Left renal cortex interstitium (tissue), 4 donors: ENCODE data around the gene RTEL1. TPM values are rescaled to one million over a fixed set of nuclear protein-coding genes. Genes with fewer than 3 reads are reported as not detected.
"Not testable (repeated sequence)": the region's sequence is repeated elsewhere in the genome, so short reads cannot be mapped to it uniquely, and the experiment has no call there.

Source experiments
- DNase-seq, 4 donors: peaks; one replicate each; pipeline ENCODE4 v3.0.0-alpha.2; 2013; ENCODE audit warnings: low read depth in 4 of 4, low spot score in 2 of 4, missing footprints in 1 of 4
- polyA plus RNA-seq, 4 donors: library from polyadenylated mRNA; unstranded; fragments of 120-200 nt; gene quantifications; one replicate each; pipeline ENCODE4 v1.2.1, GENCODE V29; 2013; ENCODE audit not compliant: insufficient read length in 4 of 4

RTEL1 gene, protein sequence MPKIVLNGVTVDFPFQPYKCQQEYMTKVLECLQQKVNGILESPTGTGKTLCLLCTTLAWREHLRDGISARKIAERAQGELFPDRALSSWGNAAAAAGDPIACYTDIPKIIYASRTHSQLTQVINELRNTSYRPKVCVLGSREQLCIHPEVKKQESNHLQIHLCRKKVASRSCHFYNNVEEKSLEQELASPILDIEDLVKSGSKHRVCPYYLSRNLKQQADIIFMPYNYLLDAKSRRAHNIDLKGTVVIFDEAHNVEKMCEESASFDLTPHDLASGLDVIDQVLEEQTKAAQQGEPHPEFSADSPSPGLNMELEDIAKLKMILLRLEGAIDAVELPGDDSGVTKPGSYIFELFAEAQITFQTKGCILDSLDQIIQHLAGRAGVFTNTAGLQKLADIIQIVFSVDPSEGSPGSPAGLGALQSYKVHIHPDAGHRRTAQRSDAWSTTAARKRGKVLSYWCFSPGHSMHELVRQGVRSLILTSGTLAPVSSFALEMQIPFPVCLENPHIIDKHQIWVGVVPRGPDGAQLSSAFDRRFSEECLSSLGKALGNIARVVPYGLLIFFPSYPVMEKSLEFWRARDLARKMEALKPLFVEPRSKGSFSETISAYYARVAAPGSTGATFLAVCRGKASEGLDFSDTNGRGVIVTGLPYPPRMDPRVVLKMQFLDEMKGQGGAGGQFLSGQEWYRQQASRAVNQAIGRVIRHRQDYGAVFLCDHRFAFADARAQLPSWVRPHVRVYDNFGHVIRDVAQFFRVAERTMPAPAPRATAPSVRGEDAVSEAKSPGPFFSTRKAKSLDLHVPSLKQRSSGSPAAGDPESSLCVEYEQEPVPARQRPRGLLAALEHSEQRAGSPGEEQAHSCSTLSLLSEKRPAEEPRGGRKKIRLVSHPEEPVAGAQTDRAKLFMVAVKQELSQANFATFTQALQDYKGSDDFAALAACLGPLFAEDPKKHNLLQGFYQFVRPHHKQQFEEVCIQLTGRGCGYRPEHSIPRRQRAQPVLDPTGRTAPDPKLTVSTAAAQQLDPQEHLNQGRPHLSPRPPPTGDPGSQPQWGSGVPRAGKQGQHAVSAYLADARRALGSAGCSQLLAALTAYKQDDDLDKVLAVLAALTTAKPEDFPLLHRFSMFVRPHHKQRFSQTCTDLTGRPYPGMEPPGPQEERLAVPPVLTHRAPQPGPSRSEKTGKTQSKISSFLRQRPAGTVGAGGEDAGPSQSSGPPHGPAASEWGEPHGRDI (N-terminal part only)
- 10 to 100 TPM; 14.0 to 26.9 (median 19.3) TPM for polyA plus RNA-seq

DNA sequence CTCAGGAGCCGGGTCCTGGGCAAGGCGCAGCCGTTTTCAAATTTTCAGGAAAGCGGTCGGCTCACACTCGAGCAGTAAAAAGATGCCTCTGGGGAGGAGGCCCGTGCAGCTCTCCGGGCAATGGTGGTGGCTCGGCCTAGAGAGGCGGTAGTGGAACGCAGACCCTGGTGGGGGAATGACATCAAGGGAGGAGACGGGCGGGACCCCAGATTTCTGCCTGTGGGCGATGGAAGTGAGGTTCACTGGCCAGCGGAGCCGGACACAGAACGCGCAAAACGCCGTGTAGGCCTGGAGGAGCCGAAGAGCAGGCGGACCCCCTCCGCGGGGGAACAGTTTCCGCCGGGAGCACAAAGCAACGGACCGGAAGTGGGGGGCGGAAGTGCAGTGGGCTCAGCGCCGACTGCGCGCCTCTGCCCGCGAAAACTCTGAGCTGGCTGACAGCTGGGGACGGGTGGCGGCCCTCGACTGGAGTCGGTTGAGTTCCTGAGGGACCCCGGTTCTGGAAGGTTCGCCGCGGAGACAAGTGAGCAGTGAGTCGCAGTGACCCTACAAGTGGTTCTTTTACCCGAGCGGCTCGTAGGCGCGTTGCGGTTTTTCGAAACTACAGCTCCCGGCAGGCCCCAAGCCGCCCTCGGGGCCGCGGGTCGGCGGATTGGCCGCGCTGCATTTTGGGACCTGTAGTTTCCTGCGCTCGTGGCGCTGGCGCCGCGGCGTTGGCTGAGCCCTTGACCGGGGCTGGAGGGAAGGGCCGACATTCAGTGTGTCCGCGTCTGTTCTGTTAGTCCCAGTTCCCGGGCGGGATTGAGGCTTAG lies at the start of gene RTEL1:
Gene RTEL1 (plus strand): TSS at position 376 of the 812 bp plus-strand sequence. CDS start 1,091 bp downstream, outside the sequence.
- DNase-seq, result peak; percentile 85 to 89 (median 88)

DNA sequence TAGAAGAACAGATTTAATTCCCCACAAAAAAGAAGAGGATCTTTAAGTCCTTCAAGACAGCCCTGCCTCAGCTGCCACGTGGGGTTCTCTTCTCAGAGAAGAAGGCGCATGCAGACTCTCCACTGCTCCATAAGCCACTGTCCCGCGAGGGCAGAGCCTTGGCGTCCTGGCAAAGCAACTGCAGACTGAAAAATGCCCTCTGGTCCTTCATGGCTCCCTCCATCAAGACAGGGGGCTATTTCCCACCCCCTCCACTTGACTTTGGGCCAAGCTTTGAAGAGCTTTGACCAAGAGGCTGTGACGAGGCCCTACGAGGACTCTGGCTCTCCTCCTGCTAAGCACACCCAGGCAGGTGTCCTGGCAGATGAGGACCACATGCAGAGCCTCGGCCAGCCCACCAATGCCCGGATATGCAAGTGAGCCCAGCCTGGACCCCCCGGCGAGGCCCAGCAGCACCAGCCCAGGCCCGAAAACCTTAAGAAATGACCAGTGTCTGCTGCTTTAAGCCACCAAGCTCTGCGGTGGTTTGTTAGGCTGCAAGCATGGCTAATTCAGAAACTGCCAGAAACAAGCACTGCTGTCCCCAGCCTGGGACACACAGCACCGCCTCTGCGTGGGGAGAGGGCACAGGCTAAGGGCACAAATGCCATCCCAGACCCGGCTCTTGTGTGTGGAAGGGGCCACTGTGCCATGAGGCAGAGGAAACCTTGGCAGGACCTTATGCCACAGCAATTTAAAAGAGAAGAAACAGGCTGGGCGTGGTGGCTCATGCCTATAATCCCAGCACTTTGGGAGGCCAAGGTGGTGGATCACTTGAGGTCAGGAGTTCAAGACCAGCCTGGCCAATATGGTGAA lies 47.3 kb upstream of the RTEL1 start:
- no peak for DNase-seq

DNA sequence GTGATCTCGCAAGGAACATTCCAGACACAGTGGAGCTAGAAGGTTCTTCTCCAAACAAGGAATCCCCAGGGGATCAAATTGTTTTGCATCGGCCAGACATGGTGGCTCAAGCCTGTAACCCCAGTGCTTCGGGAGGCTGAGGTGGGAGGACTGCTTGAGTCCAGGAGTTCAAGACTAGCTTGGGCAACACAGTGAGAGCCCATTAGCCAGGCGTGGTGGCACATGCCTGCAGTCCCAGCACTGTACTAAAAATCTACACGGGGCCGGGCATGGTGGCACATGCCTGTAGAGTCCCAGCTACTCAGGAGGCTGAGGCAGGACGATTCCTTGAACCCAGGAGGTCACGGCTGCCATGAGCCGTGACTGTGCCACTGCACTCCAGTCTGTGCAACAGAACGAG lies 46.5 kb upstream of the RTEL1 start:
- DNase-seq, result no peak

DNA sequence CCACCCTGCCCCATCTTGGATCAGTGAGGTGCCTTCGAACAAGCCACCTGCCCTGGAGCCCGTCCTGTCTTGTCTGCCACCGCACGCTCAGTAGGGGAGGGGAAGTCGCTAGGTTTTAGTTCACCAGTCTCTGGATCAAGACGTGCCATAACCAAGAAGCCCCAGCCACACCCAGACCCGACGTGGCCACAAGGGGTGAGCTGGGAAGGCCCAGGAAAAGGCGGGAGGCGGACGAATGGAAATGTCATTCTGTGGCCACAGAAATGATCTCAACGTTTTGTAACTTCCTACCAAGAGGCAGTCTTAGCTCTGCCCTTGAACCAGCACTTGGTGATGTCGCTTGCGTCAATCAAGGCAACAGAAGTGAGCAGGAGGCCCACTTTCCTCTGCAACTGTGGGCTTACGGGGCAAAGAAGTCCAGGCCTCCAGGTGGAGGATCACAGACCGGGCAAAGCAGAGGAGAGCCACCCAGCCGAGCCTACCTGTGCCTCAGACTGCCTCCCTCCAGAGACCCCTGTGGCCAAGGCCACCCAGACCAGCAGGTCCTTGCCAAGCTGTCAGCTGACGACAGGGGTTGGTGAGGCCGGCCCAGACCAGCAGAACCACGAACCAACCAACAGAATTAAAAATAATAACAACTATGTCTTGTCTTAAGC lies 45.7 kb upstream of the RTEL1 start:
- no peak for DNase-seq

DNA sequence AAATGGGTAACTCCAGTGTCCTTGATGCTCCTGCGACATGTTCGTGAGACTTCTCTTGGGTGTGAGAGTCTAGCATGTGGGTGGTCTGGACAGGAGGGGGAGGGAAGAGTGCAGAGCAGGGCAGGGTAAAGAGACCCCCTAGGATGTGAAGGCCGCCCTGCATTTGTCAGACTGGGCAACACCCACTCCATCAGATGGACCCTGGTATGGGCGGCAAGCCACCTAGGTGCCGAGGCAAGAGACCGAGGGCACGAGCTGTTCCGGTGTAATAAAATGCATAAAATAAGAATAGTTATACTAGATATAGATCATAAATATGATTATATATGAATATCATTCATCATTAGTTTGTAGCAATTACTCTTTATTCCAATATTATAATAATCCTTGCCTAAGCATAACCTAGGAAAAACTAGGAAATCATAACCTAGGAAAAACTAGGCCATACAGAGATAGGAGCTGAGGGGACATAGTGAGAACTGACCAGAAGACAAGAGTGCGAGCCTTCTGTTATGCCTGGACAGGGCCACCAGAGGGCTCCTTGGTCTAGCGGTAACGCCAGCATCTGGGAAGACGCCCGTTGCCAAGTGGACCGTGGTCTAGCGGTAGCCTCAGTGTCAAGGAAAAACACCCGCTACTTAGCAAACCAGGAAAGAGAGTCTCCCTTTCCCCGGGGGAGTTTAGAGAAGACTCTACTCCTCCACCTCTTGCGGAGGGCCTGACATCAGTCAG lies 44.1 kb upstream of the RTEL1 start:
- DNase-seq, result not testable (repeated sequence)

DNA sequence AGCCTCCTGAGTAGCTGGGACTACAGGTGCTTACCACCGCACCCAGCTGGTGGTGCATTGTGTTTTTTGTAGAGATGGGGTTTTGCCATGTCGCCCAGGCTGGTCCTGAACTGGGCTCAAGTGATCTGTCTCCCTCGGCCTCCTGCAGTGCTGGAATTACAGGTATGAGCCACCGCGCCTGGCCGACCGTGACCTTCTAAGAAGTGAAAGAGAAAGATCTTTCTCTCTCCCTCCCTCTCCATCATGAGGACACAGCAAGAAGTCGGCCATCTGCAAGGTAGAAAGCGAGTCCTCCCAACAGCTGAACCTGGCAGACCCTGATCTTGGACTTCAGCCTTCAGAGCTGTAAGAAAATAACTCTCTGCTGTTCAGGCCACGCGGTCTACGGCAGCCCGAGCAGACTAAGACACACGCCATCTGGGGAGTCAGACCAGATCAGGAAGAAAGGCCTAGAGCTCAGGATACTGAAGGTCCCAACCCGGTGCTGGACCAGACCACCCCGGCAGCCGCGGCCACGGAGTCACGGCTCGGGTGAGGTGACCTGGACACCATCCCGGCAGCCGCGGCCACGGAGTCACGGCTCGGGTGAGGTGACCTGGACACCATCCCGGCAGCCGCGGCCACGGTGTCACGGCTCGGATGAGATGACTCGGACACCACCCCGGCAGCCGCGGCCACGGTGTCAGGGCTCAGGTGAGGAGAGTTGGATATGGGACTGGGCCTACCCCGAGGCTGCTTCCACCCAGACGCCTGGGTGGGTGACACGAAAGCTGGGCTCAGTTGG lies 40.8 kb upstream of the RTEL1 start:
- no peak for DNase-seq

DNA sequence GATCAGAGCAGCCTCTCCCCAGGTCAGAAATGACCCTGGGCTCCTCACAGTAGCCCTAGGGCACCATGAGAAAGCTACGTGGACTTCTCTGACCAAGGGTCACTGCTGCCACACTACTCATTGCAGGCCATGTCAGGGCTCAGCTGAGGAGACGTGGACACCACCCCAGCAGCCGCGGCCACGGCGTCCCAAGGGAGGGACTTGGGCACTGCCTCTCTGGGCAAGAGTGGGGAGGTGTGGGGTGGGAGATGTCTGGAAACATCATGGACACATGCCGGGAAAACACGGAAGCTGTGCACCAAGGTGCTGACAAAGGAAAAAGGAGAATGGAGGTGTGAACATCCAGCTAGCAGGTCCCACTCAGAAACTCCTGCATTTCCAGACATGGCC lies 40.2 kb upstream of the RTEL1 start:
- DNase-seq, result no peak

DNA sequence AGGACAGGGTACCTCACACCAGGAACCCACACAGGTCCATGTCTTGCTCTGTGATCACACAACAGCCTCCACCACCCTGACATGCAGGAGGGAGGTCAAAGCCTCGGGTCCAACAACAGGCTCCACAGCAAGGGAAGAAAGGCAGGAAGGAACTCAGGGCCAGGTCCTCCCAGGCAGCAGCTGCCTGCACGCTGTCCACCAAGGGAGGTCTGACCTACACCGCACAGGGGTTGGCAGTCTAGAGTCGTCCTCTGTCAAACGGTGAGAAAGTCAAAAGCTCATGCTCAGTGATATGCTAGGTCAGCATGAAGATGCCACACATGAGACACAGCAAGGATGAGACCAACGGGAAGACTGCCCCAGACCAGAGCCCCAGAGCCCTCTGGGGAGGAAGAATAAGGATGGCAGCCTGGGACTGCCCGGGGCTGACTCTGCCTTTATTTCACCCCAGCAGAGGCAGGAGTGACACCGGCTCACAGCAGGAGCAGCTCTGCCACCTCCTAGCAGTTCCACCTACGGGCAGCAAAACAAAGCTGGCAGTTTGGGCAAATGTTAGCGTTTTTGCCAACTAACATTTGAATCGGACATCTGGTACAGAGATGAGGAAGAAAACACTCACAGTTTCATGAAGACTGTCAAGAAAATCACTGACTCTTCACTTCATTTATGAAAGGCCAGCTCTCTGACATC lies 39.7 kb upstream of the RTEL1 start:
- DNase-seq, result no peak

DNA sequence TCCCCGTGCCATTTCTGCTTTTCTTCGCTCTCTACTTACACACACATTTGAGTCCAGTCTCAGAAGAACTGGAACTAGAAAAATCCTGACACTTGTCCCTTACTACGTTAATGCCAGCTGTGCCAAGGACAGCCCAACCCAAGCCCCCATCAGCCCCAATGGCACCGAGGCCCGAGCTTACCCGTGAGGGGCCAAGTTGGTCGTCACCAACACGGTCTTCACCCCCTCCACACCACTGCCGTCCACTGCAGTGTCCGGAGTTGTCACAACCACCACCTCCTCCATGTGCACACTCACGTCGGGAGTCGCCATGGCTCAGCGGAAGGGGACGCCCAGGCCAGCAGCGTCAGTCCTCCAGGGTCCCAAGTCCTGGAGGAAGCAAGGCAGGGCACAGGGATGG lies 39.0 kb upstream of the RTEL1 start:
- no peak for DNase-seq

DNA sequence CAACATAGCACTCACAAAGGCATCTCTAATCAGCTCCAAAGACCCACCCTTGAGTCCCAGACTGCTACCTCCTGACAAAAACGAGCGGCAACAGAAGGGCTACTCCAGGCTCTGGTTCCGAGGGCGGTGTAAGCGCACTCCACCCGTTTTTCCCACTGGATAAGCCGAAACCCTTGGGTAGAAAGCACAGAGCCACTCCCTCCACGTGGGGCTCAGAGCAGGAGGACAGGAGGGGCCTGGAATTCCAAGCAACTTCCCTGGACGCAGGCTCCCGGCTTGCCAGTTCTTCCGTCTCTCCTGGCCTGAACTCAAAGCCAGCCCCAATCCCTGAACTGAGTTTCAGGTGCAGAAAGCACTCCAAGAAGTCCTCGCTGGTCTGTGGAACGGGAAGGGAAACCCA lies 38.6 kb upstream of the RTEL1 start:
- no peak for DNase-seq

DNA sequence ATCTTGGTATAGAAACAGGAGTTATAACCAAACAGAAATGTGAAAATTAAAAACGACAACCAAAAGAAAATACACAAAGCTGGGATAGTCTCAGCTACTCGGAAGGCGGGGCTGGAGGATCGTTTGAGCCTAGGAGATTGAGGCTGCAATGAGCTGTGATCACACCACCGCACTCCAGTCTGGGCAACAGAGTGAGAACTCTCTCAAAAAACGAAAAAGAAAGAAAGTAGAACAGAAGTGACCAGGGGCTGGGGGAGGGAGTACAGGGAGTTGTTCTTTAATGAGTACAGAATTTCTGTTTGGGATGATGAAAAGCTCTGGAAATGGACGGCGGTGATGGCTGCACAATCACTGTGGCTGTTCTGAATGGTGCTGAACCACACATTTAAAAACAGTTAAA lies 37.1 kb upstream of the RTEL1 start:
- DNase-seq, result no peak

DNA sequence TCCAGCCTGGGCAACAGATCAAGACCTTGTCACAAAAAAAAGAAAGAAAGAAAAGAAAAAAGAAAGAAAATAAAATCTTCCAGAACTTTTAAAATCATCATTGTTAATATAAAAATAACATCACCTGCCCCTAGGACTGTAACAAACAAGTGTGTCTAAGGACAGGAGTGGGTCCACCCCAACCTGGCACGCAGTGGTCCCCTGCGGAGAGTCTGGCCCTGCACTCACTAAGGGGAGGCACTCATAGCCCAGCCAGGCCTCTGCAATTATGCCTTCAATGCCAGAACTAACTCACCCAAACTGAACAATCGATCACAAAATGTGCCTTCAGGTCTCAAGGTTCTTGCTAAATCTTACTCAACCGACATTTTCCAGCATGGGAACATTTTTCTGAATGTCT lies 36.0 kb upstream of the RTEL1 start:
- no peak for DNase-seq

DNA sequence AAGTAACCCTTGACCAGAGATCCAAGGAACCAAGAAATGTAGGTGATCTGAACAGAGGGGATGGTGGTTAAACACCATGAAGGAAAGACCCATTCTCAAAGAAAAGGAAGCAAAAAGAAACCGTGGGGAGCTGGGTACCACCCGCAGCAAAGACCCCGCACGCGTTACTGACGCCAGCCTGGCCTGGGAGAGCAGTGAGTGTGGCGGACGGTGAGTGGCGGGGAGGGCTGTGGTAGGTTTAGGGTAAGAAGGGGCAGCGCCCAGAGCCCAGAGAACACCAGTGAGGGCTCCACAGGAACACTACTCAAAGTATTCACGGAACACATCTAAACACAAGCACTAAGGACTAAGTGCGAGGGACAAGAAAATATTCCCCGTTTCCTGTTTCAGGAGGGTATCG lies 35.4 kb upstream of the RTEL1 start:
- DNase-seq, result no peak

DNA sequence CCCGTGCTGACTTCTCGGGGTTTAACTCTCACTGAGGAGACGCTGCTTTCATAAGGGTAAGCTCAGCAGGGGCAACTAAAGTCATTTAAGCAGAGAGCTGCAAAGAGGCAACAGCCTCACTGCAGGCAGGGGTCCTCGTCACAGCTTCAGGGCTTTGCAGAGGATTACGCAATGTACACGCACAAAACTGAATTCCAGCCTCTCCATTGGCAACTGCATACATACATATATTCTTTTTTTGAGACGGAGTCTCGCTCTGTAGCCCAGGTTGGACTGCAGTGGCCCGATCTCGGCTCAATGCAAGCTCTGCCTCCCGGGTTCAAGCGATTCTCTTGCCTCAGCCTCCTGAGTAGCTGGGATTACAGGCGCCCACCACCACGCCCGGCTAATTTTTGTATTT lies 33.6 kb upstream of the RTEL1 start:
- no peak for DNase-seq

DNA sequence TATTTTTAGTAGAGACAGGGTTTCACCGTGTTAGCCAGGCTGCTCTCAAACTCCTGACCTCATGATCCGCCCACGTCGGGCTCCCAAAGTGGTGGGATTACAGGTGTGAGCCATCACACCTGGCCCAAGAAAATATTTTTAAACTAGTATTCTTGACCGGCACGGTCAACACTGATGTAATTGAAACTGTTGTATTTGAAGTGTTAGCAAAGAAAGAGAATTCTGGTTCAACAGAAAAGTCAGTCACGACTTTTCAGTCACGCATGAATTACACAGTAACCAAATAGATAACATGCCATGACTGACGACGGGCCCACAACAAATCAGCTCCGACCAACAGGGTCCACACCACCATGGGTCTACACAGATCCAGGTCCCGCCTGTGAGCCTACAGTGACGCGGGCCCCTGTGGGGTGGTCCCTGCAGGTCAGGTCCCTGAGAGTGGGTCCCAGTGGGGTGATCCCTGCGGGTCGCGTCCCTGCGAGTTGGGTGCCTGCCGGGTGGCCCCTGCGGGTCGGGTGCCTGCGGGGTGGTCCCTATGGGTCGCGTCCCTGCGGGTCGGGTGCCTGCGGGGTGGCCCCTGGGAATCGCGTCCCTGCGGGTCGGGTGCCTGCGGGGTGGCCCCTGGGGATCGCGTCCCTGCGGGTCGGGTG lies 32.2 kb upstream of the RTEL1 start:
- DNase-seq, result peak in 1 of 4 donors; percentile 32
